OCI-LY7 (cell line): ENCODE results near the gene CPSF3. TPM values are rescaled to one million over a fixed set of nuclear protein-coding genes. Genes with fewer than 3 reads are reported as not detected.

Experiments
- BruUV-seq: library from RNA; stranded (reverse); fragments of 400-500 nt; replicated peaks from 2 replicates; lab custom pipeline; 2021; lab: Mats Ljungman, UMichigan
- CTCF ChIA-PET: fragments of 300-600 bp; sonication (Branson Sonifier 250); formaldehyde crosslinking; loops from one replicate; lab custom pipeline; 2022; ENCODE audit warnings: antibody characterized with exemption; ENCODE audit not compliant: unreplicated experiment; lab: Charles Lee
- POLR2A ChIA-PET: fragments of 300-600 bp; sonication (Branson Sonifier 250); formaldehyde crosslinking; loops from one replicate; lab custom pipeline; 2022; ENCODE audit warnings: antibody characterized with exemption; lab: Charles Lee
- DNase-seq: peaks from one replicate; pipeline ENCODE4 v3.0.0-alpha.2; 2015; ENCODE audit warnings: low spot score
- H2AFZ ChIP-seq: fragments of 200-600 bp; sonication (generic), shearing (Covaris generic); 2 replicates; pipeline ENCODE4 v1.6.1; 2014; ENCODE audit warnings: mild to moderate bottlenecking, antibody characterized with exemption, low read length, moderate library complexity
- H3K27ac ChIP-seq: fragments of 200-600 bp; sonication (generic); 2 replicates; pipeline ENCODE4 v1.5.1; 2014; ENCODE audit warnings: mixed run types, low read depth, mild to moderate bottlenecking, moderate library complexity, low read length, inconsistent platforms; ENCODE audit not compliant: poor library complexity, severe bottlenecking
- H3K36me3 ChIP-seq: fragments of 200-600 bp; sonication (generic); 2 replicates; pipeline ENCODE4 v1.6.1; 2014; ENCODE audit warnings: mild to moderate bottlenecking, antibody characterized with exemption, low read length, moderate library complexity, mixed read lengths; ENCODE audit not compliant: insufficient read depth
- H3K4me1 ChIP-seq: fragments of 200-600 bp; sonication (generic); 2 replicates; pipeline ENCODE4 v1.5.1; 2014; ENCODE audit warnings: mild to moderate bottlenecking, low read length; ENCODE audit not compliant: insufficient read depth, poor library complexity, severe bottlenecking
- H3K4me2 ChIP-seq: fragments of 200-600 bp; sonication (generic); 2 replicates; pipeline ENCODE4 v1.6.1; 2014; ENCODE audit warnings: mild to moderate bottlenecking, low read length
- H3K4me3 ChIP-seq: fragments of 200-600 bp; sonication (generic); 2 replicates; pipeline ENCODE4 v1.5.1; 2014; ENCODE audit warnings: mild to moderate bottlenecking, low read depth, low read length; ENCODE audit not compliant: poor library complexity, severe bottlenecking
- H3K79me2 ChIP-seq: fragments of 200-600 bp; sonication (generic); 2 replicates; pipeline ENCODE4 v1.6.1; 2016; ENCODE audit warnings: low read depth, mild to moderate bottlenecking, low read length, moderate library complexity, mixed read lengths; ENCODE audit not compliant: insufficient read depth
- H3K9me2 ChIP-seq: fragments of 200-600 bp; sonication (generic); 2 replicates; pipeline ENCODE4 v1.6.1; 2016; ENCODE audit warnings: mild to moderate bottlenecking, low read length, mixed read lengths; ENCODE audit not compliant: insufficient read depth
- H3K9me3 ChIP-seq: fragments of 200-600 bp; sonication (generic); 2 replicates; pipeline ENCODE4 v1.6.1; 2014; ENCODE audit warnings: mild to moderate bottlenecking, mixed run types, low read length, mixed read lengths
- H4K20me1 ChIP-seq: fragments of 200-600 bp; sonication (generic); 2 replicates; pipeline ENCODE4 v1.6.1; 2014; ENCODE audit warnings: mild to moderate bottlenecking, antibody characterized with exemption, low read length, moderate library complexity, mixed read lengths; ENCODE audit not compliant: insufficient read depth
- CTCF ChIP-seq: fragments of 200-600 bp; sonication (generic); conservative IDR thresholded peaks from 2 replicates; pipeline ENCODE4 v1.5.1; 2014; ENCODE audit warnings: mild to moderate bottlenecking, antibody characterized with exemption, low read length, moderate library complexity, mixed read lengths
- EZH2phosphoT487 ChIP-seq: fragments of 200-600 bp; sonication (generic); IDR thresholded peaks from 2 replicates; pipeline ENCODE4 v1.6.1; 2018; ENCODE audit warnings: low read depth, borderline replicate concordance, mild to moderate bottlenecking, mixed run types, antibody characterized with exemption, low read length, moderate library complexity, mixed read lengths
- intact Hi-C: fragments of 100-400 bp; cut with micrococcal nuclease; formaldehyde crosslinking; loops from one replicate; pipeline ENCODE4 v1.10.0; 2022; ENCODE audit not compliant: unreplicated experiment
- total RNA-seq, 2 experiments: library from RNA; depleted of rRNA in 1 of 2; stranded (reverse); fragments of >200 nt in 1 of 2; shearing (Covaris generic) in 1 of 2; gene quantifications; 2 replicates each; pipeline ENCODE4 v1.2.3, GENCODE V29; 2014 to 2022

CPSF3 gene
- total RNA-seq, 2 experiments from 2014 or later = 54.5 to 88.3 TPM

GRCh38 chr2:9439536-9439935, 16.1 kb downstream of the CPSF3 start:
- H3K9me3 ChIP-seq = no peaks in the 10 kb centered on the region
- no peak for DNase-seq
- H2AFZ ChIP-seq = no peak overlapping the region
- no peaks in the 10 kb centered on the region for H3K9me2 ChIP-seq
- TF ChIP-seq EZH2phosphoT487 = no peak
- TF ChIP-seq CTCF = no peak
- no peak overlapping the region for H3K27ac ChIP-seq
- H3K79me2 ChIP-seq = no peaks in the 10 kb centered on the region
- no peak overlapping the region for H3K4me3 ChIP-seq
- H4K20me1 ChIP-seq = no peaks in the 10 kb centered on the region
- ChIA-PET CTCF (no interaction called here), POLR2A (no interaction called here)
- intact Hi-C loops = no loop called here
- no peaks in the 10 kb centered on the region for H3K4me1 ChIP-seq
- no peak overlapping the region for H3K4me2 ChIP-seq
- H3K36me3 ChIP-seq = peaks cover 93% of the 10 kb centered on the region
- no TSS peak for BruUV-seq

- BruUV-seq = no TSS peak
- Histone ChIP-seq H3K79me2 (no peaks in the 10 kb centered on the region), H3K4me2 (no peak overlapping the region), H3K27ac (no peak overlapping the region), H3K9me3 (no peaks in the 10 kb centered on the region), H2AFZ (no peak overlapping the region), H3K9me2 (no peaks in the 10 kb centered on the region), H3K4me1 (no peaks in the 10 kb centered on the region), H3K4me3 (no peak overlapping the region), H3K36me3 (peaks cover 93% of the 10 kb centered on the region), H4K20me1 (no peaks in the 10 kb centered on the region)
- no peak for TF ChIP-seq EZH2phosphoT487
- TF ChIP-seq CTCF = no peak
- intact Hi-C loops = no loop called here
- POLR2A ChIA-PET = no interaction called here
- CTCF ChIA-PET = no interaction called here
- DNase-seq = no peak
These were observed 16.7 kb downstream of the CPSF3 start for GRCh38 chr2:9440058-9440727.

GRCh38 chr2:9441556-9441955, 18.1 kb downstream of the CPSF3 start:
- no peaks in the 10 kb centered on the region for H4K20me1 ChIP-seq
- H3K9me2 ChIP-seq = no peaks in the 10 kb centered on the region
- no peak for DNase-seq
- no peaks in the 10 kb centered on the region for H3K9me3 ChIP-seq
- ChIA-PET CTCF (no interaction called here), POLR2A (interaction anchor here (0.7 to 1.2 kb wide), 2 partner anchors 21 to 207 kb away, joined by 3 read pairs; no protein-coding TSS in a partner anchor)
- H3K4me2 ChIP-seq = no peak overlapping the region
- no peak overlapping the region for H3K4me3 ChIP-seq
- H3K27ac ChIP-seq = no peak overlapping the region
- no peak overlapping the region for H2AFZ ChIP-seq
- no TSS peak for BruUV-seq
- H3K36me3 ChIP-seq = peaks cover 92% of the 10 kb centered on the region
- intact Hi-C loops = no loop called here
- TF ChIP-seq EZH2phosphoT487 (no peak), CTCF (no peak)
- H3K79me2 ChIP-seq = no peaks in the 10 kb centered on the region
- H3K4me1 ChIP-seq = no peaks in the 10 kb centered on the region
